RWPE1 (cell line): ENCODE data around the gene FUBP1.

Experiments used
- CTCF ChIA-PET: fragments of 350-600 bp; sonication (Branson Sonifier 250); formaldehyde crosslinking; extraction: SDS; loops from one replicate; lab custom pipeline; 2021; lab: Yijun Ruan, JAX
- POLR2A ChIA-PET: fragments of 400-600 bp; formaldehyde crosslinking; extraction: SDS; loops from one replicate; lab custom pipeline; 2020; ENCODE audit warnings: antibody characterized with exemption; ENCODE audit not compliant: low non-redundant PET; lab: Yijun Ruan, JAX
- DNase-seq: peaks from one replicate; pipeline ENCODE4 v3.0.0; 2012; ENCODE audit warnings: low spot score
- H3K27ac ChIP-seq: fragments of 450-650 bp; 2 replicates; pipeline ENCODE4 v1.5.1; 2017
- CTCF ChIP-seq: fragments of 450-650 bp; conservative IDR thresholded peaks from 2 replicates; pipeline ENCODE4 v1.5.1; 2017; ENCODE audit warnings: low read depth, mild to moderate bottlenecking

FUBP1 gene

GRCh38 chr1:77900687-77901293 lies 78.1 kb downstream of the FUBP1 start:
- TF ChIP-seq CTCF: peak; percentile 79
- ChIA-PET CTCF (interaction anchor here (0.8 to 1.1 kb wide), 3 partner anchors 12 to 75 kb away, joined by 3 to 7 read pairs (median 6); partner anchors contain the start of gene NEXN), POLR2A (no interaction called here)
- H3K27ac ChIP-seq: no peak overlapping the region
- DNase-seq: peak; percentile 56

- TF ChIP-seq CTCF: no peak
- ChIA-PET CTCF (interaction anchor here (0.5 to 1.1 kb wide), 3 partner anchors 38 to 940 kb away, joined by 3 read pairs; no protein-coding TSS in a partner anchor), POLR2A (no interaction called here)
- DNase-seq: no peak
- no peak overlapping the region for H3K27ac ChIP-seq
These were observed 79.1 kb downstream of the FUBP1 start for GRCh38 chr1:77899647-77900320.
